Esophagus muscularis mucosa (tissue), 4 donors: ENCODE measurements around the gene PACRG. TPM values are rescaled to one million over a fixed set of nuclear protein-coding genes. Genes with fewer than 3 reads are reported as not detected.
"Not testable (repeated sequence)": the region's sequence is repeated elsewhere in the genome, so short reads cannot be mapped to it uniquely, and the experiment has no call there.

Source experiments
- DNase-seq: peaks from one replicate; pipeline ENCODE4 v3.0.0-alpha.2; 2017; ENCODE audit errors: extremely low spot score
- H3K27ac ChIP-seq, 4 donors: fragments of 200-600 bp; sonication (generic); replicated peaks in 1 of 4; 1 replicate in 3 of 4; 2 replicates in 1 of 4; pipeline ENCODE4 v1.5.1; 2016 to 2019; ENCODE audit warnings: mild to moderate bottlenecking in 1 of 4
- H3K27me3 ChIP-seq, 4 donors: fragments of 200-600 bp; sonication (generic); one replicate each; pipeline versions ENCODE4 v1.5.1 to v1.6.0; 2016 to 2019
- H3K36me3 ChIP-seq, 4 donors: fragments of 200-600 bp; sonication (generic); one replicate each; pipeline ENCODE4 v1.5.1; 2016 to 2019
- H3K4me1 ChIP-seq, 4 donors: fragments of 200-600 bp; sonication (generic); one replicate each; pipeline ENCODE4 v1.5.1; 2016 to 2019
- H3K4me3 ChIP-seq, 4 donors: fragments of 200-600 bp; sonication (generic); 1 replicate in 2 of 4; 2 replicates in 2 of 4; pipeline ENCODE4 v1.5.1; 2016 to 2019; ENCODE audit warnings: mild to moderate bottlenecking in 4 of 4, moderate library complexity in 1 of 4
- H3K9me3 ChIP-seq, 4 donors: fragments of 200-600 bp; sonication (generic); 1 replicate in 3 of 4; 2 replicates in 1 of 4; pipeline ENCODE4 v1.5.1; 2016 to 2019
- EP300 ChIP-seq: sonication (generic); formaldehyde crosslinking; IDR thresholded peaks from one replicate; pipeline ENCODE4 v1.6.1; 2017; ENCODE audit warnings: antibody characterized with exemption
- POLR2A ChIP-seq: fragments of 450-650 bp; IDR thresholded peaks from one replicate; pipeline ENCODE4 v1.6.1; 2017; ENCODE audit warnings: antibody characterized with exemption, moderate library complexity, mild to moderate bottlenecking, low read depth
- POLR2AphosphoS5 ChIP-seq, 2 donors: sonication (generic); formaldehyde crosslinking; IDR thresholded peaks; one replicate each; pipeline ENCODE4 v1.6.1; 2017; ENCODE audit warnings: antibody characterized with exemption in 2 of 2
- WGBS: methylation state at CpG from one replicate; pipeline ENCODE4 v1.1.5; 2018; 5-methylcytosine and 5-hydroxymethylcytosine counted together
- intact Hi-C: fragments of 100-400 bp; cut with DNase I; formaldehyde crosslinking; loops from one replicate; pipeline ENCODE4 v1.15.1; 2023
- total RNA-seq, 4 donors: library from RNA; depleted of rRNA; stranded (reverse); fragments of >200 nt; gene quantifications; one replicate each; pipeline versions ENCODE4 v1.1.0 to v1.2.1, GENCODE V29; 2016
- TF ChIP-seq, protein P1 (sequence below), 3 experiments: fragments of 200-600 bp in 2 of 3; fragments of 450-650 bp in 1 of 3; sonication (generic) in 2 of 3; IDR thresholded peaks; one replicate each; pipeline ENCODE4 v1.5.1; 2017 to 2019; ENCODE audit warnings: antibody characterized with exemption in 3 of 3, mild to moderate bottlenecking in 2 of 3, moderate library complexity in 1 of 3

PACRG gene
- total RNA-seq, 4 donors from 2014 or later: 1.3 to 3.5 (median 1.8) TPM; not detected in 1

DNA sequence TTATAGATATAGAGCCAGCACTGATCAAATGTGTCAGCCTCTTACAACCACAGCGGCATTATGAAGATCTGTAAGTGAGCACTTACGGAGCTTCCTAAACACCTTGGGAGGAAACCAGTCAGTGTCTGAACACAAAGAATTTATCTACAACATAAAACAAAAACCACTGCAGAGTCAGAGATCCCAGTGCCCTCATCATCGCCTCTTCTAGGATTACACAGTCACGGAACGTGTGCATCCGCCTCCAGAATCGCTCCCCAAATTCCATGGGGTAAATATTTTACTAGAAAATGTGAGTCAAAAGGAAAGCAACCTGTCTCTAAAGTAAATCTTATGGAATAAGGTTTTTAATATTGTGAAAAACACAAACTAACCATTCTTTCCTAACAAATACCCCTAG is 243.6 kb downstream of the PACRG start:
- H3K27ac ChIP-seq: no peak overlapping the region
- H3K4me3 ChIP-seq: no peak overlapping the region

DNA sequence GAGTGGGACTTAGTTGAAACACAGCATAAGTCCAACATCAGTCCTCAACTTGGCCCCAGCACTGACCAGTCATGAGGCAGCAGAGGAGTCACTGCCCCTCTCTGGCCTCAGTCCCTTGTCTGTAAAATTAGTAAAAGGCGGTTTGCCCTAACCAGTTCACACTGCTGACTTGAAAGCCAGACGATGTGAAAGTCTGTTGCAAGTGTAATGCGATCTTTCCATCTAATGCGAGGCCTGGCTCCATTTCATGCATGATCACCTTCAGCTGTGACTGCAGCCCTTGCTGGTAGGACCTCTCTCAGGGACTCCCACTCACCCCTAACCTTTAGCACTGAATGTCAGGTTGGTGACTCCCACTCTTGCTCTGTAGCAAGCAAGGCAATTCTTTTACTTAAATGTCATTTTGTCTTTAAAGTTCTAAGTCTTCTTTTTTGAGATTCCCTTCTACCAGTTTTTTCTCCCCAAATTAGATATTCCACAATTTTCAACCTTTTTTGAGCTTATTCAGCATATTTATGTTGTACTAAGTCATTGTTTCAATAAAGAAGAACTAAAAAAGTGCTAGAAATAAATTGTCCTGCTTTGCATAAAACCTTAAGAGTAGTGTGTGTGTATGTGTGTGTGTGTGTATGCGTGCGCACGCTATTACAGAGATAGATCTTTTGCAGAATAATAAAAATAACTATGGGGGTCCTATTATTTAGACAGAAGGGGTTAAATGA is 245.5 kb downstream of the PACRG start:
- H3K27ac ChIP-seq: no peak overlapping the region
- no peaks in the 10 kb centered on the region for H3K36me3 ChIP-seq
- intact Hi-C loops: no loop called here
- no peaks in the 10 kb centered on the region for H3K4me1 ChIP-seq
- no peaks in the 10 kb centered on the region for H3K27me3 ChIP-seq
- H3K9me3 ChIP-seq: no peaks in the 10 kb centered on the region
- no peak overlapping the region for H3K4me3 ChIP-seq
- DNase-seq: no peak
- WGBS: 81% methylated on average over 7 of the region's 7 CpGs
- no peak for TF ChIP-seq POLR2AphosphoS5 (IDR thresholded peaks at IDR 0.05)
- TF ChIP-seq, protein P1, sequence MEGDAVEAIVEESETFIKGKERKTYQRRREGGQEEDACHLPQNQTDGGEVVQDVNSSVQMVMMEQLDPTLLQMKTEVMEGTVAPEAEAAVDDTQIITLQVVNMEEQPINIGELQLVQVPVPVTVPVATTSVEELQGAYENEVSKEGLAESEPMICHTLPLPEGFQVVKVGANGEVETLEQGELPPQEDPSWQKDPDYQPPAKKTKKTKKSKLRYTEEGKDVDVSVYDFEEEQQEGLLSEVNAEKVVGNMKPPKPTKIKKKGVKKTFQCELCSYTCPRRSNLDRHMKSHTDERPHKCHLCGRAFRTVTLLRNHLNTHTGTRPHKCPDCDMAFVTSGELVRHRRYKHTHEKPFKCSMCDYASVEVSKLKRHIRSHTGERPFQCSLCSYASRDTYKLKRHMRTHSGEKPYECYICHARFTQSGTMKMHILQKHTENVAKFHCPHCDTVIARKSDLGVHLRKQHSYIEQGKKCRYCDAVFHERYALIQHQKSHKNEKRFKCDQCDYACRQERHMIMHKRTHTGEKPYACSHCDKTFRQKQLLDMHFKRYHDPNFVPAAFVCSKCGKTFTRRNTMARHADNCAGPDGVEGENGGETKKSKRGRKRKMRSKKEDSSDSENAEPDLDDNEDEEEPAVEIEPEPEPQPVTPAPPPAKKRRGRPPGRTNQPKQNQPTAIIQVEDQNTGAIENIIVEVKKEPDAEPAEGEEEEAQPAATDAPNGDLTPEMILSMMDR (IDR thresholded peaks at IDR 0.05): no peak
- TF ChIP-seq EP300: no peak
- no peak for TF ChIP-seq POLR2A

More for the DNA sequence above, 243.6 kb downstream of the PACRG start:
- intact Hi-C loops: no loop called here
- Histone ChIP-seq H3K9me3 (no peaks in the 10 kb centered on the region), H3K27me3 (no peaks in the 10 kb centered on the region), H3K4me1 (no peaks in the 10 kb centered on the region), H3K36me3 (no peaks in the 10 kb centered on the region)
- no peak for TF ChIP-seq POLR2A
- no peak for TF ChIP-seq POLR2AphosphoS5 (IDR thresholded peaks at IDR 0.05)
- TF ChIP-seq, protein P1 (IDR thresholded peaks at IDR 0.05): no peak
- TF ChIP-seq EP300: no peak
- 98% methylated on average over 7 of the region's 7 CpGs for WGBS
- DNase-seq: no peak

DNA sequence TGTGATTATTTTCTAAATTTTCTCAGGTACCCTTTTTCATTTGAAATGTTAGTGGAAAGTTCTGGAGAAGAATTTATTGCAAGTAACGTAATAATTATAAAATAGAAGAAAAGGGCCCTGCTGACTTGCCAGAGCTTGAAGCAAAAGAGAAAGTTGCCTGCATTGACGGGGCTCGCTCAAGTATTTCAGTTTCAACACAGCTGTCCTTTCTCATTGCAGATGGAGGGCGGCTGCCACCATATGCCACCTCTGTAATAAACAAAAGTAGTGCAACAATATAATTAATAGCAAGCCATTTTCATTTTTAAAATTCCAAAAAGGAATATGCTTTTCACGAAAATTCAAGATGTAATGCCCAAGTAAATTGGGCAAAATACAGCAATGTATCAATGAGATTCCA is 246.2 kb downstream of the PACRG start:
- Histone ChIP-seq H3K27me3 (no peaks in the 10 kb centered on the region), H3K27ac (no peak overlapping the region), H3K4me1 (no peaks in the 10 kb centered on the region), H3K36me3 (no peaks in the 10 kb centered on the region), H3K4me3 (no peak overlapping the region), H3K9me3 (no peaks in the 10 kb centered on the region)
- DNase-seq: no peak
- WGBS: 68% methylated on average over 5 of the region's 5 CpGs
- intact Hi-C loops: no loop called here
- TF ChIP-seq POLR2AphosphoS5 (IDR thresholded peaks at IDR 0.05) (no peak), EP300 (no peak), POLR2A (no peak)
- TF ChIP-seq, protein P1 (IDR thresholded peaks at IDR 0.05): no peak

DNA sequence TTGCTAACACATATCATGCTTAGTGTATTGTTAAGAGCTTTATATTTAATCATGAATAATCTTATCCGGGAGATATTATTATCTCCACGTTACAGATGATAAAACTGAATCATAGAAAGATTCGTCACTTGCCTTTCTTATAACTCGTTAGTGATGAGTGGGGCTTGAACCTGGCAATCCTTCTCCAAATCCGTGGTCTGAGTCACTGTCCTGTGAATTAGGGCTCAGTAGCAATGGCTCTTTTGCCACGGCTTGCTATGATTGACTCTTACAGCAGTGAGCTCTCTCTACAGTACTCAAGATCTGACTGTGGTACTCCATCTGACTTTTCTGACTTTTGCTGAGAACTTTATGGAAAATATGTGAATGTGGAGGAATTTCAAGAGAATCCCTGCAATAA is 246.9 kb downstream of the PACRG start:
- 82% methylated on average over 6 of the region's 6 CpGs for WGBS
- H3K27ac ChIP-seq: no peak overlapping the region
- H3K4me1 ChIP-seq: no peaks in the 10 kb centered on the region
- TF ChIP-seq EP300: no peak
- TF ChIP-seq, protein P1 (IDR thresholded peaks at IDR 0.05): no peak
- TF ChIP-seq POLR2A: no peak
- no peak for TF ChIP-seq POLR2AphosphoS5 (IDR thresholded peaks at IDR 0.05)
- no peak for DNase-seq
- H3K4me3 ChIP-seq: no peak overlapping the region
- no peaks in the 10 kb centered on the region for H3K9me3 ChIP-seq
- H3K27me3 ChIP-seq: no peaks in the 10 kb centered on the region
- H3K36me3 ChIP-seq: no peaks in the 10 kb centered on the region
- intact Hi-C loops: no loop called here

DNA sequence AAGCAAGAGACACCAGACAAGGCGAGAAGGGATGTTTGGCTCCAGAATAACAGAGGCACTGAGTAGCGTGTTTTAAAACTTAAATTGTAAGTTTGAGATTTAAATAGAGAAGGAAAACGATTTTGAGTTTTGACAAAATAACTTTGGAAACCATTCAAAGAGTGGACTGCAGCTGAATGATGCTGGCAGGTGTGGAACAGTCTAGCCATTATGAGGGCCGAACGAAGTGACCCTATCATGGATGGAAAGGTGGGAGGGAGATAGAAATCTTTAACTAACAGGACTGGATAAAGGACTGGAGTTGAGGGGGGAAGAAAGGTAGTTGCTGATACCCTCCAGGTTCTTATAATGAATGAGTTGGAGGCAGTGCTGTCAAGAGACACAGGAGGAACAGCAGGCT is 248.4 kb downstream of the PACRG start:
- DNase-seq: no peak
- TF ChIP-seq EP300 (no peak), POLR2AphosphoS5 (IDR thresholded peaks at IDR 0.05) (no peak), POLR2A (no peak)
- TF ChIP-seq, protein P1 (IDR thresholded peaks at IDR 0.05): no peak
- 77% methylated on average over 5 of the region's 5 CpGs for WGBS
- intact Hi-C loops: no loop called here
- no peaks in the 10 kb centered on the region for H3K9me3 ChIP-seq
- no peak overlapping the region for H3K4me3 ChIP-seq
- no peaks in the 10 kb centered on the region for H3K27me3 ChIP-seq
- no peaks in the 10 kb centered on the region for H3K36me3 ChIP-seq
- no peak overlapping the region for H3K27ac ChIP-seq
- no peaks in the 10 kb centered on the region for H3K4me1 ChIP-seq

DNA sequence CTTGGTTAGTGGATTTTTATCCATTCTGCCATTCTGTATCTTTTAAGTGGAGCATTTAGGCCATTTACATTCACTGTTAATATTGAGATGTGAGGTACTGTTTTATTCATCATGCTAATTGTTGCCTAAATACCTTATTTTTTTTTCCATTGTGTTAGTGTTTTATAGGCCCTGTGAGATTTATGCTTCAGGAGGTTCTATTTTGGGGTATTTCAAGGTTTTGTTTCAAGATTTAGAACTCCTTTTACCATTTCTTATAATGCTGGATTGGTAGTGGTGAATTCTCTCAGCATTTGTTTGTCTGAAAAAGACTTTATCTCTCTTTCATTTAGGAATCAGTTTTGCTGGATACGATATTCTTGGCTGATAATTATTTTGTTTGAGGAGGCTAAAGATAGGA is 255.5 kb downstream of the PACRG start:
- H3K4me3 ChIP-seq, H3K27me3 ChIP-seq, H3K27ac ChIP-seq, intact Hi-C loops, DNase-seq, H3K36me3 ChIP-seq, H3K4me1 ChIP-seq: not testable (repeated sequence)
- H3K9me3 ChIP-seq: peaks cover 0 to 26% (median 10%) of the 10 kb centered on the region in 4 donors
- 88% methylated on average over 1 of the region's 1 CpG for WGBS
